HG02981 (cell line): ENCODE results near the gene AZI2.

Experiments
- ATAC-seq: cut with Tn5 transposase; IDR thresholded peaks from one replicate; pipeline ENCODE4 v1.9.1; 2021; ENCODE audit warnings: mild to moderate bottlenecking, moderate library complexity; ENCODE audit not compliant: unreplicated experiment

AZI2 gene, protein sequence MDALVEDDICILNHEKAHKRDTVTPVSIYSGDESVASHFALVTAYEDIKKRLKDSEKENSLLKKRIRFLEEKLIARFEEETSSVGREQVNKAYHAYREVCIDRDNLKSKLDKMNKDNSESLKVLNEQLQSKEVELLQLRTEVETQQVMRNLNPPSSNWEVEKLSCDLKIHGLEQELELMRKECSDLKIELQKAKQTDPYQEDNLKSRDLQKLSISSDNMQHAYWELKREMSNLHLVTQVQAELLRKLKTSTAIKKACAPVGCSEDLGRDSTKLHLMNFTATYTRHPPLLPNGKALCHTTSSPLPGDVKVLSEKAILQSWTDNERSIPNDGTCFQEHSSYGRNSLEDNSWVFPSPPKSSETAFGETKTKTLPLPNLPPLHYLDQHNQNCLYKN

DNA sequence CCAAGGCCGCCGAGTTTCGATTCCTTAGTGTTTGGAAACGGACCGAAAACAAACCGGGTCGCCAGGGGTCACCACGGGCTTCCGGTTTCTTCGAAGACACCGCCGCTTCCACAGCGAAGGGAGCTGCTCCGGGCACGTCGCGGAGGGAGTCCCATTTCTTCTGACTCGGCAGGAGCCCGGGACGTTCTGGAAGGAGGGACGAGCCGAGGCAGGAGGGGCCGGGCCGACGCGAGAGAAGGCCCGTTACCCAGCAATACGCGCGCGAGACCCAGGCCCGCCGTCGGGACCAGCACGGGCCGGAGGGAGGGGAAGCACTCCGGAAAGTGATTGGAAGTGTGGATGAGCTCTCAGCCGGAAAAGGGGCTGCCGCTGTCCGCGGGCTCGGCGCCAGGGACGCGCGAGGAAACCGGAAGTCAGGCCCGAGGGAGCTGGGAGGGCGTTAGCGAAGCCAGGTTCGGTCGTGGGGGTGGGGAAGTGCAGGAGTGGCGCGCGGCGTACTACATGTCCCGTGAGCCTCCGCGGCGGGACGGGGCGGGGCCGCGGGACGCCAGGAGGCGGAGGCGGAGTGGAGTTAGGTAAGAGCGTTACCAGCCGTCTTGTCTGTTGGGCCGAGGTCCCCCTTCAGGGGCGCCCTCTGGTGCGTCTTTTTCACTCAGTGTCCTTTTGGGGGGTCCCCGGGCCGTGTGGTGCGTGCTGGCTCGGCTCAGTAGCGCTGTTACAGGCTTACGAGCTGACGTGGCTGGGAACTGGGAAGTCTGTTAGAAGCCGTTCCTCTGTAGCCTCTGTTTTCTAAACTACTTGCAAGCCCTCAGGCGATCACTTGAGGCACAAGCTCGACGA is at the start of gene AZI2, which contains the start of gene ZCWPW2:
Gene AZI2, minus strand, starts transcription at position 196 of the 840 bp plus-strand sequence. CDS start 8,207 bp downstream, outside the sequence.
Gene ZCWPW2, plus strand, starts transcription at position 93 of the 840 bp plus-strand sequence. CDS start 64,348 bp downstream, outside the sequence.
- peak; percentile 83 for ATAC-seq

DNA sequence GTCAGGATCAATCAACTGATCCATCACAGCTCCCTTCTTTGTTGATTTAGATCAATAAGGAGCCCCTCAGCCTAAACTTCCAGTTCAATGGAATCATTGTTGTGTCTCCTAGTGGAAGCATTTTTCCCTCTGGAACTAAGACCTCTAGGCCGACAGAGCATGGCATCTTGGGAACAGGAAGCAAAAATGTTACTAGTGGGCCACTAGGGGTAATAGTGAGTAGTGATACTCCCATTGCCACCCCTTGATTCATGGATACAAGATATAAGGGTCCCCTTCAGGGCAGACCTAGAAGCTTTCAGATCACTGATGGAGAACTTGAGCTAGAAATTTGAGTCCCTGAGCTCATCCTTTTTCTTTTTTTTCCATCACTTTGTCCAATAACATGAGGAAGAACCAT is 40.4 kb upstream of the AZI2 start:
- ATAC-seq, result no peak

DNA sequence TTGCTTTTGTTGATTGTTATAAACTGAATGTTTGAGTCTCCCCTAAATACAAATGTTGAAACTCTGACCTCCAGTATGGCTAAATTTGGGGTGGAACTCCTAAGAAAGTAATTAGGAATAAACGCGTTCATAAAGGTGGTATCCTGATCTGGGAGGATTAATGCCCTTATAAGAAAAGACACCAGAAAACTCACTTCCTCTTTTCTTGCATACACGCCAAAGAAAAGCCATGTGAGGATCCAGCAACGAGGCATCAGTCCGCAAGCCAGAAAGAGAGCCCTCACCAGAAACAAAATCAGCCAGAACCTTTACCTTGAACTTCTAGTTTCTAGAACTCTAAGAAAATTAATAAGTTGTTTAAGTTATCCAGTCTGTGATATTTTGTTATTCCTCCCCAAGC is 37.4 kb upstream of the AZI2 start:
- ATAC-seq, result no peak

DNA sequence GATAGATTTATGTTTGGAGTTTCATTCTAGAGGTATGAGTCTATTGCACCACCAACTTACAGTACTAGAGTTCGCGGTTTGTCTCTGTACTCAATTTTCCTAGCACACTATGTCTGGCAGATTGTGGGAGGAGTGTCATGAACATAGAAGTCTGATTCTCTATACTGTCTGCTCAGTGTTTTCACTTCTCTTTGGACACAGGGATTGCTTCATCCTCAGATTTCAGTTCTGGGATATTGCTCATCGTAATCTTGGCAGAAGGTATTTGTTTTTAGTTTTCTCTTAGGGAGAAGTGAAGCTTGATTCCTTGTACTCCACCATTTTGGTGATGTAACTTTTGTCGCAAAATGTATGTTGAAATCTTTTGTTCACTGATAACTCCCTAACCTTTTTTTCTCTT is 27.8 kb upstream of the AZI2 start:
- ATAC-seq, result no peak

- no peak for ATAC-seq
Observed at GRCh38 chr3:28349469-28350000, 911 bp upstream of the AZI2 start.

DNA sequence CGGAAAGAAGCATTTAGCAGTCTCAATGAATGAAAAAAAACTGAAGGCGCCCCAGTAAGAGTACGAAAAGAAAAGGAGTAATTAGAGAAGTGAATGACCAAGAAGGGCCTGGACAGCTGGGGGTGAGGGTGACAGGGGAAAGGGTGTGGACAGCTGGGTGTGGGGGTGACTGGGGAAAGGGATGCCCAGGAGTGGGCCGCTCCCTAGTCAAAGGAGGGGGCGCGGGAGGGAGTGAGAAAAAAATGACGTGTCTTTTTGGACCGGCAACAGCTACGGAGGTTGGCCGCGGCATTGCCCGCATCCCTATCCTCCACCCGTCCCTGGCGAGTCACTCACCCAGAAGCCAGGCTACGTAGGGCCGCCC is 377 bp downstream of the AZI2 start:
- ATAC-seq, result no peak

DNA sequence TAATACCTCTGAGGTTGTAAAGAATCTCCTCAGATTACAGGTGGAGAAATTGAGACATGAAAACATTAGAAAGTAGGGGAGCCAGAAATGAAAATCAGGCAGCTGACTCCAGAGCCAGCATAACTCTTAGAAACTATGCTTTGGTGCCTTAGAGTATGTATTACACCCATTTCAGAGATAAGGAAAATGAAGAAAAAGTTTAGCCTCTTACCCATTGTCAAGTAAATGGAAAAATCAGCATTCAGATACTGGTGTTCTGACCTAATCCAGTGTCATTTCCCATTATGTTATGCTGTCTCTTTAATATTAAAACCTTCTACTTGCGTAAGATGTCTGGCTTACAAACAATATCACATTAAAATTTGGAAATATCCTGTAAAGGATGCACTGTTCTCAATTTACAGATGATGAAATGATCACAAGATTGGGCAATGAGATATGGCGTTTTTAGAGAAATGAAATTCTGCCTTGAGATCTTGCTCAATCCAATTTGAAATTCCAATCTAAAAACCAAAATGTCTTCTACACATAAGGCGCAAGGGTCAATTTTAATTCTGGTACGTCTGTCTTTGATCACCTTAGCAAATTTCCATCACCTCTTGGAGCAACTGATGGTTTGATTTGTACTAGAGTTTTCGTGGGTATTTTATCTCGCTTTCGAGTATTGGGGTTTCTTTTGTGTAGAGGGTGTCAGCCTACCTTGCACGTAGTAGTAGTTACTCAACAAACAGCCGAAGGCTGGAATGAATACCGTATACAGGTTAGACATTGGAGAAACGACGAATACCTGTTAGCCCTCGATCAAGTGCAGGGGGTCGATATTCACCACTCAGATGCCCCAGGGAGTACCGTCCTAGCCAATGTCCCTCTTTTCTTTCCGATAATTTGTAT is 1.0 kb downstream of the AZI2 start:
- no peak for ATAC-seq

- no peak for ATAC-seq
Observed at GRCh38 chr3:28345690-28346089, 2.9 kb downstream of the AZI2 start.

DNA sequence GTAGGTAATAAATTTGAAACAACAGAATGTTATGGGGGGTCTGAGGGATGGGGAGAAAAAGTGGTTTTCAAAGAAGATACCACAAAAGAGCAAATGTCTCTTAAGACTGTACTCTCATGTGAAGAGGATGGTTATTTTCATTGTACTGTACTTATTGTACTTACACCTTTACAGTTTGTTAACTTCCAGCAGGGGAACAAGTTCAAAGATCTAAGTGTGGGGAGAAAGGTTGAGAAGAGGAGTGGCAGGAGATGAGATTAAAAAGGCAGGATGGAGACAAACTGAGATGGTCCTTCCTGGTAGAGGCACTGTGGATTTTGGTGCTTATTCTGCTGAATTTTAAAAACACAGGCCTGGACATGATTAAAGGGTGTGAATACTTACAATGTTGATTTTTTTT is 5.5 kb downstream of the AZI2 start:
- ATAC-seq, result no peak

DNA sequence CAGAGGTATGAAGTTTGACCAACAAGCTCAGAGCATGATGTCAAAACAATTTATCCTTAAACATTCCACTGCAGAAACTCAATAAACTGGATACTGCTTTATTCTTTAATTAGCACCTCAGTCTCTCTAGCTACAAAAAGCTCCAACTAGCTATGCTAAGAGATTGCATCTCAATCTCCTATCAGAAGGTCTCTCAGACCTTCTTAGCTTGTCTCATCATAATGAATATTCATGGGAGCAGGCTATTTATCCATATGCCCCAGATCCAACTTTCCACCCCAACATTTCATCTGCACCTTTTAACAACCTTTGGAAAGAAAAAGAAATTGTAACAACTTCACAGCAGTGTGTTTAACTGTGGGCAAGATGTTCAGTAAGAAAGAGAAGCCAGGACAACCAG is 11.4 kb downstream of the AZI2 start:
- no peak for ATAC-seq

DNA sequence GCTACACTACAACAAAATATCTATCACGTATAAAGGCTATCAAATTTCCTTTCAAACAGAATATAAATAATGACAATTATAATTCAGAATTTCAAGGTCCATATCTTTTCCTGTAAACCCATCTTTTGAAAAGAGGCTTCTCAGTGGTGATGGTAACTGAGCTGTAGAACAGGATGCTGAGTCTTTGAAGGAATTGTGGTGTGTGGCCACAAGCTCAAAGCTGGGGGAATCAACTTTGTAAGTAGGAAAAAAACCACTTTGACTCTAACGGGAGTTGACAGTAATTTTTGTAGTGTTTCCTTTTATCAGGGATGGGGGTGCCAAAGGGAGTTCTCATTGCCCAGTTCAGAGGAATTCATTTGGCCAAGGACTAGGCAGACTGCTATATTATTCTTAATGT is 13.4 kb downstream of the AZI2 start:
- ATAC-seq, result no peak

DNA sequence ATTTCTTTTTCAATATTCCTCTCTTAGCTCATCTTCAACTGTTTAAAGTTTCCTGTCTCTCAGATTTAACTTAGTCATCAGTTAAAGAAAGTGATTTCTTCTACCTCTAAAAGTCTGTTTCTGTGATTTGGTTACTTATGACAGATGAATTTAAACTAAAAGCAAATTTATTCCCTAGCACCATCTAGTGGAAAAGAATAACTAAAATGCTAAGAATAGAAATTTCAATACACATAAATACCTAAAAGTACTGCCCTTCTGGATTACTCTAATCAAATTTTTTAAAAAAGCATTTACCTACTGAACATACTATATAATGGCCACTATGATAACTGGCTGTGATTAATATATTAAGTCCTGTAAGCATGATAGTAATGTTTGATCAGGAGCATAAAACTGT is 14.1 kb downstream of the AZI2 start:
- no peak for ATAC-seq

DNA sequence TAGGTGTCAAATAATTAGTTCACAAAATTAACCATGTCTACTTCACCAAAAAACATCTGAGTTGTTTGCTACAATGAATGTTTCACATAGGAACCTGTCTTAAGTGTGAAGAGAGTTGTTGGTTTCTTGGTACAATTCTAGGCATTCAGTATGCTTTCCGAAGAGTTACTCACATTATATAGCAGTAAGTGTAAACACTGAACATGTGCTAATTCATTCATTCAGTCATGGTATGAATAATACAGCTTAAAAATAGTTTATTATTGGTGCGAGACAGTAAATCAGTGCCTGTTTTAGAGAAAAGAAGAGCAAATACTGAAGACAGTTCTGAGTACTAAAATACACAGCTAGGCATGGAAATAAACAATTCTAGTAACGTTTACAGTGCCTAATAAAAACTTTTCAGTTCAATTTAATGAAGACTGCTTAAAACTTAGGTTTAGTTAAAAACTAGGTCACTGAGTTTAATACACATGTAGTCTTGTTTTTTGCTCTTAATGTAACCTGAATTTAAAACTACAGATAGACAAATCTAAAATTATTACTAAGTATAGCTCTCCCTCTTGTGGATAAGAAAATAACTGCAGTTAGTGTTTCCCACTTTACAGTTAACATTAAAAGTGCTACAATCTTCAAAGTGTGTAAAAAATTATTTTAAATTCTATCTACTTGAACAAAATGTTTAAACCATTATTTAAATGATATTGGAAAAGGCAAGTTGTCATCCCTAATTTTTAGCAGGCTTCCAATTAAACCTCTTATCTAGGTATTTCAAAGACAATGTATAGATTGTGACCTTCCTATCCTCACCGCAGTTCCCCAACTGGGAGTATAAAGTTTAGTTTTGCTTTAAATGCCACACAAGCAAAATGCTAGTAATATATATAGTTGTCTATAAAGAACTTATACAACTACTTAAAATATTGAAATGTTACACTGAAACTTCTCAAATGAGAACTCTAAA is 20.2 kb downstream of the AZI2 start:
- peak; percentile 38 for ATAC-seq

DNA sequence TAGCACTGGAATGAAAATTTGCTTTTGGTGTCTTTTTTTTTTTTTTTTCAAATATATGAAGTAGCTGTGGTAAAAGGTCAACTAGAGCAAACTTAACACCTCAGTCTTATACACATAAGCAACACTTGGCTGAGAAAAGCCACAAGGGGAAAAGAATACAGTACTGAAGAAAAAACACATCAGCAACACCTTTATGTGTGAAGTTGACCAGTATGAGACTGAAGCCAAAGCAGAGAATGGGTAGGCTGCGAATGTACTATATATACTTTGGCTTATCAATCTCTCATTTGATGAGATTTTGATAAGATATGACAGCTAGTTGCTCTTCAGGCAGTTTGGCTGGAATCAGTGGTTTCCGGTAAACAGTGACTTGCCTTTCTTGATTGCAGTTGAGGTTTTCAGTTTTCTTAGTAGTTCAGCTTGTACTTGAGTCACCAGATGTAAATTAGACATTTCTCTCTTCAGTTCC is 22.1 kb downstream of the AZI2 start:
- ATAC-seq, result peak; percentile 70

- ATAC-seq, result no peak
Observed at GRCh38 chr3:28322464-28322863, 26.2 kb downstream of the AZI2 start.

- ATAC-seq, result no peak
Observed at GRCh38 chr3:28320981-28321380, 27.6 kb downstream of the AZI2 start.

DNA sequence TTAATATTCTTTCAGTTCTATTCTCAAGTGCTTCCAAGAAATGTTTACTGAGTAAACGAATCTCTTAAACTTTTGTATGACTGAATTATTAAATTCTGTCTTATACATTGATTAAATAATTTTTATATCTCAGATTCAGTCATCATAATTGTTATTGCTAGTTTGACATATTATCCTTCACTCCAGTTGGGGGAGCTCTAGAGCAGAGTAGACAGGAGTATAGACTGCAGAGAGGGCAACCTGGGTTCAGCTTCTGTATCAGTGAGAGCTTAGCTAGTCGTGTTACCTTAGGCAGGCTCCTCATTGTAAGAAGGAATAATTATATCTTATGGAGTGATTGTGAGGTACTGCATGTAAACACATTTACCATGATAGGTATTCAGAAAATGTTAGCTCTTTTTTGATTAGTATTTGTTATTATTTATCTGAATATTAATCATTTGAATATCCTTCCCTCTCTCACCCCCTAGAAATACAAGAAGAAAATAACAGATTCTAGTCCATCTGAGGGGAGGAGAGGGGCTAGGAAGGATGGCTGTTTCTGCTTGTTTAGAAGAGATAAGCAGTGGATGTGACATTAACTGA is 31.1 kb downstream of the AZI2 start:
- ATAC-seq, result peak; percentile 95

- no peak for ATAC-seq
Observed at GRCh38 chr3:28316226-28316625, 32.4 kb downstream of the AZI2 start.

GRCh38 chr3:28315711-28316110 is 32.9 kb downstream of the AZI2 start:
- no peak for ATAC-seq
